HEK293 (cell line): Measurements from ENCODE around the gene FCHO2.

Source experiments
- CTCF ChIA-PET: fragments of 350-600 bp; formaldehyde crosslinking; extraction: SDS; loops from one replicate; lab custom pipeline; 2021; ENCODE audit warnings: antibody characterized with exemption; lab: Yijun Ruan, JAX
- POLR2A ChIA-PET: fragments of 300-600 bp; formaldehyde crosslinking; extraction: SDS; loops from one replicate; lab custom pipeline; 2020; ENCODE audit warnings: antibody characterized with exemption, inconsistent platforms; lab: Yijun Ruan, JAX
- H3K27ac ChIP-seq: fragments of 200-500 bp; sonication (Bioruptor generic); 2 replicates; pipeline ENCODE4 v1.5.1; 2014; ENCODE audit warnings: low read depth, low read length, control low read depth, inconsistent platforms; ENCODE audit errors: extremely low read depth
- H3K36me3 ChIP-seq, 2 experiments: fragments of 200-500 bp in 1 of 2; sonication (Bioruptor generic) in 1 of 2; 1 replicate in 1 of 2; 2 replicates in 1 of 2; pipeline ENCODE4 v1.5.1; 2014 to 2017; ENCODE audit warnings: inconsistent platforms in 2 of 2, low read length in 2 of 2; ENCODE audit not compliant: control insufficient read depth in 2 of 2, insufficient read depth in 1 of 2
- H3K4me1 ChIP-seq: fragments of 200-500 bp; sonication (Bioruptor generic); 2 replicates; pipeline ENCODE4 v1.5.1; 2014; ENCODE audit warnings: mild to moderate bottlenecking, low read length, inconsistent platforms; ENCODE audit not compliant: control insufficient read depth, insufficient read depth
- H3K4me3 ChIP-seq: 2 replicates; pipeline ENCODE4 v1.5.1; 2011; ENCODE audit warnings: low read depth, mild to moderate bottlenecking, control low read depth, low read length, moderate library complexity
- H3K9me3 ChIP-seq: fragments of 200-500 bp; sonication (Bioruptor generic); 2 replicates; pipeline ENCODE4 v1.5.1; 2014; ENCODE audit warnings: low read depth, low read length, inconsistent platforms; ENCODE audit not compliant: control insufficient read depth, insufficient read depth
- BCL11B ChIP-seq: fragments of 450-650 bp; formaldehyde crosslinking; IDR thresholded peaks from 2 replicates; pipeline ENCODE4 v1.5.1; 2016; ENCODE audit warnings: low read depth, missing biosample characterization, missing genetic modification characterization
- GLIS1 ChIP-seq: fragments of 450-650 bp; formaldehyde crosslinking; IDR thresholded peaks from 2 replicates; pipeline ENCODE4 v1.5.1; 2016; ENCODE audit warnings: missing biosample characterization, missing genetic modification characterization
- INSM2 ChIP-seq: fragments of 450-650 bp; formaldehyde crosslinking; IDR thresholded peaks from 2 replicates; pipeline ENCODE4 v1.5.1; 2016; ENCODE audit warnings: missing biosample characterization, missing genetic modification characterization
- KLF17 ChIP-seq: fragments of 450-650 bp; formaldehyde crosslinking; IDR thresholded peaks from 2 replicates; pipeline ENCODE4 v1.5.1; 2016; ENCODE audit warnings: missing biosample characterization, missing genetic modification characterization
- PATZ1 ChIP-seq: fragments of 450-650 bp; formaldehyde crosslinking; IDR thresholded peaks from 2 replicates; pipeline ENCODE4 v1.5.1; 2016; ENCODE audit warnings: missing biosample characterization, missing genetic modification characterization
- SCRT2 ChIP-seq: fragments of 450-650 bp; formaldehyde crosslinking; IDR thresholded peaks from 2 replicates; pipeline ENCODE4 v1.5.1; 2016; ENCODE audit warnings: missing biosample characterization, missing genetic modification characterization
- ZBTB26 ChIP-seq: fragments of 450-650 bp; formaldehyde crosslinking; optimal IDR thresholded peaks from 2 replicates; pipeline ENCODE3; 2016; ENCODE audit warnings: missing biosample characterization, mild to moderate bottlenecking, missing genetic modification characterization
- ZNF112 ChIP-seq: fragments of 450-650 bp; formaldehyde crosslinking; IDR thresholded peaks from 2 replicates; pipeline ENCODE4 v1.5.0; 2017; ENCODE audit warnings: missing biosample characterization, missing genetic modification characterization
- ZNF121 ChIP-seq: fragments of 450-650 bp; formaldehyde crosslinking; IDR thresholded peaks from 2 replicates; pipeline ENCODE4 v1.5.1; 2016; ENCODE audit warnings: missing biosample characterization, missing genetic modification characterization
- ZNF16 ChIP-seq: fragments of 450-650 bp; formaldehyde crosslinking; IDR thresholded peaks from 2 replicates; pipeline ENCODE4 v1.5.1; 2016; ENCODE audit warnings: low read depth, missing biosample characterization, missing genetic modification characterization
- ZNF184 ChIP-seq: fragments of 450-650 bp; IDR thresholded peaks from 2 replicates; pipeline ENCODE4 v1.5.1; 2018; ENCODE audit warnings: missing biosample characterization, mild to moderate bottlenecking, missing genetic modification characterization
- ZNF221 ChIP-seq: fragments of 450-650 bp; formaldehyde crosslinking; IDR thresholded peaks from 2 replicates; pipeline ENCODE4 v1.5.1; 2017; ENCODE audit warnings: missing biosample characterization, missing genetic modification characterization, borderline replicate concordance
- ZNF302 ChIP-seq: fragments of 450-650 bp; formaldehyde crosslinking; IDR thresholded peaks from 2 replicates; pipeline ENCODE4 v1.5.1; 2016; ENCODE audit warnings: missing biosample characterization, missing genetic modification characterization, low read depth
- ZNF311 ChIP-seq: fragments of 450-650 bp; formaldehyde crosslinking; IDR thresholded peaks from 2 replicates; pipeline ENCODE4 v1.5.1; 2017; ENCODE audit warnings: missing biosample characterization, missing genetic modification characterization, borderline replicate concordance
- ZNF335 ChIP-seq: fragments of 450-650 bp; formaldehyde crosslinking; conservative IDR thresholded peaks from 2 replicates; pipeline ENCODE4 v1.5.1; 2016; ENCODE audit warnings: missing biosample characterization, missing genetic modification characterization
- ZNF423 ChIP-seq: fragments of 450-650 bp; formaldehyde crosslinking; IDR thresholded peaks from 2 replicates; pipeline ENCODE4 v1.5.1; 2016; ENCODE audit warnings: missing biosample characterization, missing genetic modification characterization
- ZNF48 ChIP-seq: fragments of 450-650 bp; formaldehyde crosslinking; IDR thresholded peaks from 2 replicates; pipeline ENCODE4 v1.5.1; 2016; ENCODE audit warnings: missing biosample characterization, missing genetic modification characterization
- ZNF501 ChIP-seq: fragments of 450-650 bp; formaldehyde crosslinking; IDR thresholded peaks from 2 replicates; pipeline ENCODE4 v1.5.1; 2016; ENCODE audit warnings: missing biosample characterization, missing genetic modification characterization
- ZNF555 ChIP-seq: fragments of 450-650 bp; formaldehyde crosslinking; conservative IDR thresholded peaks from 2 replicates; pipeline ENCODE4 v1.5.1; 2017; ENCODE audit warnings: missing biosample characterization, mild to moderate bottlenecking, missing genetic modification characterization, inconsistent platforms
- ZNF558 ChIP-seq: fragments of 450-650 bp; formaldehyde crosslinking; IDR thresholded peaks from 2 replicates; pipeline ENCODE4 v1.5.1; 2016; ENCODE audit warnings: missing biosample characterization, missing genetic modification characterization
- ZNF561 ChIP-seq: fragments of 450-650 bp; IDR thresholded peaks from 2 replicates; pipeline ENCODE4 v1.5.1; 2018; ENCODE audit warnings: missing biosample characterization, missing genetic modification characterization, borderline replicate concordance
- ZNF658 ChIP-seq: fragments of 450-650 bp; formaldehyde crosslinking; IDR thresholded peaks from 2 replicates; pipeline ENCODE4; 2016; ENCODE audit warnings: missing biosample characterization, missing genetic modification characterization
- ZNF670 ChIP-seq: fragments of 450-650 bp; formaldehyde crosslinking; IDR thresholded peaks from 2 replicates; pipeline ENCODE4 v1.5.1; 2016; ENCODE audit warnings: missing biosample characterization, missing genetic modification characterization, low read depth
- ZNF747 ChIP-seq: fragments of 450-650 bp; formaldehyde crosslinking; IDR thresholded peaks from 2 replicates; pipeline ENCODE4 v1.5.1; 2016; ENCODE audit warnings: missing biosample characterization, missing genetic modification characterization
- ZNF76 ChIP-seq: fragments of 450-650 bp; formaldehyde crosslinking; IDR thresholded peaks from 2 replicates; pipeline ENCODE4; 2016; ENCODE audit warnings: low read depth, missing biosample characterization, missing genetic modification characterization, borderline replicate concordance
- ZSCAN23 ChIP-seq: fragments of 450-650 bp; formaldehyde crosslinking; IDR thresholded peaks from 2 replicates; pipeline ENCODE4 v1.5.1; 2016; ENCODE audit warnings: missing biosample characterization, missing genetic modification characterization
- ZSCAN30 ChIP-seq: fragments of 450-650 bp; IDR thresholded peaks from 2 replicates; pipeline ENCODE4 v1.5.1; 2018; ENCODE audit warnings: missing biosample characterization, mild to moderate bottlenecking, missing genetic modification characterization, moderate library complexity

The FCHO2 gene

GRCh38 chr5:73119451-73120157 lies 163.8 kb downstream of the FCHO2 start:
- no peak overlapping the region for H3K4me3 ChIP-seq
- CTCF ChIA-PET: no interaction called here

GRCh38 chr5:73120222-73121118 lies 164.6 kb downstream of the FCHO2 start, which contains the start of gene TMEM171:
Gene TMEM171 (plus strand): TSS chr5:73120575. CDS start chr5:73123374, 2,799 bp downstream.
- peak within 1 kb of the TSS; percentile 45 for H3K4me3 ChIP-seq
- no peaks in the 10 kb centered on the region; the same call in 1 of the 2 replicates for H3K4me1 ChIP-seq
- CTCF ChIA-PET: interaction anchor here (0.8 kb wide), 1 partner anchor 165 kb away, joined by 3 read pairs; the partner anchor contains the start of gene FCHO2
- POLR2A ChIA-PET: no interaction called here
- peak within 1 kb of the TSS; percentile 25; the same call in 1 of the 2 replicates for H3K27ac ChIP-seq
- no peaks in the 10 kb centered on the region for H3K36me3 ChIP-seq
- H3K9me3 ChIP-seq: no peaks in the 10 kb centered on the region
- TF ChIP-seq ZNF558 (tag by site-specific recombination) (no peak), ZNF76 (tag by site-specific recombination) (no peak), ZNF16 (tag by site-specific recombination) (no peak), ZSCAN23 (tag by site-specific recombination) (no peak), KLF17 (tag by site-specific recombination) (no peak), ZNF555 (no peak), ZNF311 (tag by site-specific recombination) (no peak), ZNF335 (tag by site-specific recombination) (peak; percentile 65), ZNF747 (tag by site-specific recombination) (no peak), BCL11B (tag by site-specific recombination) (no peak), ZNF48 (tag by site-specific recombination) (no peak), ZNF221 (tag by site-specific recombination) (no peak), ZNF302 (no peak), ZNF112 (tag by site-specific recombination) (no peak), ZNF670 (no peak), ZSCAN30 (no peak), PATZ1 (tag by site-specific recombination) (0 out of 2 replicates have a peak, but pooled peaks have one; percentile 11), ZBTB26 (tag by site-specific recombination) (peak; percentile 45), INSM2 (tag by site-specific recombination) (no peak), SCRT2 (tag by site-specific recombination) (0 out of 2 replicates have a peak, but pooled peaks have one; percentile 17), ZNF658 (no peak), ZNF561 (tag by site-specific recombination) (0 out of 2 replicates have a peak, but pooled peaks have one; percentile 48), ZNF501 (tag by site-specific recombination) (no peak), ZNF121 (no peak)

More at GRCh38 chr5:73119451-73120157, 163.8 kb downstream of the FCHO2 start:
- POLR2A ChIA-PET: no interaction called here
- H3K9me3 ChIP-seq: no peaks in the 10 kb centered on the region
- H3K36me3 ChIP-seq: no peaks in the 10 kb centered on the region
- no peak overlapping the region for H3K27ac ChIP-seq
- no peaks in the 10 kb centered on the region; the same call in 1 of the 2 replicates for H3K4me1 ChIP-seq
- no peak for TF ChIP-seq ZNF184 (tag by site-specific recombination)
- TF ChIP-seq GLIS1 (tag by site-specific recombination): no peak
- no peak for TF ChIP-seq ZNF423 (tag by site-specific recombination)
